NCI-H1092 treated with DMSO at 0.1 percent for 48 hours (cell line): ENCODE results near the gene IFITM5.
"Not testable (repeated sequence)": the region's sequence is repeated elsewhere in the genome, so short reads cannot be mapped to it uniquely, and the experiment has no call there.

Source experiments
- DNase-seq: peaks from one replicate; lab custom pipeline; 2025; lab: John Stamatoyannopoulos, UW

The IFITM5 gene

GRCh38 chr11:312092-312816 is 12.9 kb upstream of the IFITM5 start:
- DNase-seq, result no peak

GRCh38 chr11:311013-311748 is 11.9 kb upstream of the IFITM5 start:
- DNase-seq, result not testable (repeated sequence)

GRCh38 chr11:309979-310572 is 10.8 kb upstream of the IFITM5 start:
- not testable (repeated sequence) for DNase-seq

- not testable (repeated sequence) for DNase-seq
Observed at GRCh38 chr11:308740-309665, 9.7 kb upstream of the IFITM5 start.

- DNase-seq, result peak; percentile 4
Observed at GRCh38 chr11:307766-308708, 8.7 kb upstream of the IFITM5 start, which contains the start of gene IFITM2. Gene IFITM2, plus strand, starts transcription at chr11:307816. Its CDS starts 377 bp downstream, at chr11:308193.

- DNase-seq, result no peak
Observed at GRCh38 chr11:306645-307371, 7.5 kb upstream of the IFITM5 start.

- no peak for DNase-seq
Observed at GRCh38 chr11:305844-306211, 6.5 kb upstream of the IFITM5 start.

- no peak for DNase-seq
Observed at GRCh38 chr11:304915-305843, 5.9 kb upstream of the IFITM5 start.

- DNase-seq, result no peak
Observed at GRCh38 chr11:304061-304506, 4.8 kb upstream of the IFITM5 start.

GRCh38 chr11:303363-303762 is 4.0 kb upstream of the IFITM5 start:
- DNase-seq, result no peak

GRCh38 chr11:299951-300735 is 817 bp upstream of the IFITM5 start:
- no peak for DNase-seq

- no peak for DNase-seq
Observed at GRCh38 chr11:298406-299065, 790 bp downstream of the IFITM5 start.

- no peak for DNase-seq
Observed at GRCh38 chr11:297586-298405, 1.5 kb downstream of the IFITM5 start.

- DNase-seq, result no peak
Observed at GRCh38 chr11:297051-297585, 2.2 kb downstream of the IFITM5 start.

GRCh38 chr11:296171-297050 is 2.9 kb downstream of the IFITM5 start:
- DNase-seq, result no peak
